Upper lobe of right lung (tissue), 1 donor: ENCODE data around the gene OTOF. TPM values are rescaled to one million over a fixed set of nuclear protein-coding genes. Genes with fewer than 3 reads are reported as not detected.
A peak's percentile ranks its signal among the peaks of the same experiment; 100 is the strongest.
"Not testable (repeated sequence)": the region's sequence is repeated elsewhere in the genome, so short reads cannot be mapped to it uniquely, and the experiment has no call there.

ENCODE experiments used
- ATAC-seq: fragments of 200-7000 bp; cut with Tn5 transposase; one replicate; pipeline ENCODE4 v1.9.1; 2020; ENCODE audit warnings: mild to moderate bottlenecking, moderate library complexity
- DNase-seq: peaks from one replicate; pipeline ENCODE4 v3.0.0-alpha.2; 2020
- H3K27ac ChIP-seq: fragments of 200-600 bp; one replicate; pipeline ENCODE4 v1.8.0; 2022
- H3K27me3 ChIP-seq: fragments of 200-600 bp; one replicate; pipeline ENCODE4 v1.8.0; 2022; ENCODE audit warnings: mild to moderate bottlenecking
- H3K36me3 ChIP-seq: fragments of 200-600 bp; one replicate; pipeline ENCODE4 v1.8.0; 2022
- H3K4me1 ChIP-seq: fragments of 200-600 bp; one replicate; pipeline ENCODE4 v1.8.0; 2022
- H3K4me3 ChIP-seq: fragments of 200-600 bp; one replicate; pipeline ENCODE4 v1.8.0; 2022; ENCODE audit warnings: mild to moderate bottlenecking
- H3K9me3 ChIP-seq: fragments of 200-600 bp; one replicate; pipeline ENCODE4 v1.8.0; 2022
- CTCF ChIP-seq: fragments of 200-600 bp; IDR thresholded peaks from one replicate; pipeline ENCODE4 v1.8.0; 2022; ENCODE audit warnings: antibody characterized with exemption
- intact Hi-C: fragments of 100-400 bp; cut with DNase I; formaldehyde crosslinking; loops from one replicate; pipeline ENCODE4 v1.11.0; 2022
- total RNA-seq: library from RNA; stranded (reverse); fragmentation: NEBNext Ultra II Directional; extraction: Animal tissue kit (Norgen Biotek cat#: 25700); gene quantifications from one replicate; pipeline ENCODE4 v1.2.1, GENCODE V29; 2021
- donor health status: DM: no; HTN: yes; CAD: no; lungs with severe emphysema.

OTOF gene
- total RNA-seq, 1 donor from 2014 or later: 0.69 TPM

GRCh38 chr2:26471766-26472706, 5.9 kb downstream of the OTOF start:
- H3K27me3 ChIP-seq: no peaks in the 10 kb centered on the region
- intact Hi-C loops: no loop called here
- no peak overlapping the region for H3K4me3 ChIP-seq
- H3K27ac ChIP-seq: no peak overlapping the region
- no peaks in the 10 kb centered on the region for H3K36me3 ChIP-seq
- no peaks in the 10 kb centered on the region for H3K4me1 ChIP-seq
- TF ChIP-seq CTCF: no peak
- ATAC-seq: no peak
- no peak for DNase-seq
- no peaks in the 10 kb centered on the region for H3K9me3 ChIP-seq

- intact Hi-C loops: no loop called here
Observed at GRCh38 chr2:26471289-26471688, 6.6 kb downstream of the OTOF start.

GRCh38 chr2:26470601-26471260, 7.2 kb downstream of the OTOF start:
- Histone ChIP-seq H3K4me3 (no peak overlapping the region), H3K27ac (no peak overlapping the region), H3K9me3 (no peaks in the 10 kb centered on the region), H3K4me1 (no peaks in the 10 kb centered on the region), H3K27me3 (no peaks in the 10 kb centered on the region), H3K36me3 (no peaks in the 10 kb centered on the region)
- no peak for TF ChIP-seq CTCF
- intact Hi-C loops: no loop called here
- DNase-seq (no peak), ATAC-seq (no peak)

More at GRCh38 chr2:26471289-26471688, 6.6 kb downstream of the OTOF start:
- TF ChIP-seq CTCF: no peak
- no peak for ATAC-seq
- H3K4me3 ChIP-seq: no peak overlapping the region
- no peaks in the 10 kb centered on the region for H3K4me1 ChIP-seq
- H3K36me3 ChIP-seq: no peaks in the 10 kb centered on the region
- no peaks in the 10 kb centered on the region for H3K9me3 ChIP-seq
- no peak for DNase-seq
- H3K27me3 ChIP-seq: no peaks in the 10 kb centered on the region
- H3K27ac ChIP-seq: no peak overlapping the region

GRCh38 chr2:26469955-26470354, 8.0 kb downstream of the OTOF start:
- H3K9me3 ChIP-seq: no peaks in the 10 kb centered on the region
- no peaks in the 10 kb centered on the region for H3K36me3 ChIP-seq
- DNase-seq: no peak
- no peak for TF ChIP-seq CTCF
- no peak for ATAC-seq
- H3K4me3 ChIP-seq: no peak overlapping the region
- no peaks in the 10 kb centered on the region for H3K27me3 ChIP-seq
- intact Hi-C loops: no loop called here
- H3K4me1 ChIP-seq: no peaks in the 10 kb centered on the region
- H3K27ac ChIP-seq: no peak overlapping the region

- no peaks in the 10 kb centered on the region for H3K4me1 ChIP-seq
- no peak overlapping the region for H3K4me3 ChIP-seq
- ATAC-seq: peak; percentile 16
- H3K9me3 ChIP-seq: no peaks in the 10 kb centered on the region
- no peaks in the 10 kb centered on the region for H3K27me3 ChIP-seq
- intact Hi-C loops: no loop called here
- TF ChIP-seq CTCF: peak; percentile 55
- no peak overlapping the region for H3K27ac ChIP-seq
- no peaks in the 10 kb centered on the region for H3K36me3 ChIP-seq
- DNase-seq: no peak
Observed at GRCh38 chr2:26469092-26469710, 8.7 kb downstream of the OTOF start.

GRCh38 chr2:26468544-26468943, 9.4 kb downstream of the OTOF start:
- H3K27me3 ChIP-seq, H3K4me1 ChIP-seq, ATAC-seq, intact Hi-C loops, H3K4me3 ChIP-seq, H3K27ac ChIP-seq, DNase-seq, H3K36me3 ChIP-seq, H3K9me3 ChIP-seq: not testable (repeated sequence)
